ENCODE results near the gene COL26A1. TPM values are rescaled to one million over a fixed set of nuclear protein-coding genes. Genes with fewer than 3 reads are reported as not detected.

Gene COL26A1
- total RNA-seq, 1 donor: not detected

DNA sequence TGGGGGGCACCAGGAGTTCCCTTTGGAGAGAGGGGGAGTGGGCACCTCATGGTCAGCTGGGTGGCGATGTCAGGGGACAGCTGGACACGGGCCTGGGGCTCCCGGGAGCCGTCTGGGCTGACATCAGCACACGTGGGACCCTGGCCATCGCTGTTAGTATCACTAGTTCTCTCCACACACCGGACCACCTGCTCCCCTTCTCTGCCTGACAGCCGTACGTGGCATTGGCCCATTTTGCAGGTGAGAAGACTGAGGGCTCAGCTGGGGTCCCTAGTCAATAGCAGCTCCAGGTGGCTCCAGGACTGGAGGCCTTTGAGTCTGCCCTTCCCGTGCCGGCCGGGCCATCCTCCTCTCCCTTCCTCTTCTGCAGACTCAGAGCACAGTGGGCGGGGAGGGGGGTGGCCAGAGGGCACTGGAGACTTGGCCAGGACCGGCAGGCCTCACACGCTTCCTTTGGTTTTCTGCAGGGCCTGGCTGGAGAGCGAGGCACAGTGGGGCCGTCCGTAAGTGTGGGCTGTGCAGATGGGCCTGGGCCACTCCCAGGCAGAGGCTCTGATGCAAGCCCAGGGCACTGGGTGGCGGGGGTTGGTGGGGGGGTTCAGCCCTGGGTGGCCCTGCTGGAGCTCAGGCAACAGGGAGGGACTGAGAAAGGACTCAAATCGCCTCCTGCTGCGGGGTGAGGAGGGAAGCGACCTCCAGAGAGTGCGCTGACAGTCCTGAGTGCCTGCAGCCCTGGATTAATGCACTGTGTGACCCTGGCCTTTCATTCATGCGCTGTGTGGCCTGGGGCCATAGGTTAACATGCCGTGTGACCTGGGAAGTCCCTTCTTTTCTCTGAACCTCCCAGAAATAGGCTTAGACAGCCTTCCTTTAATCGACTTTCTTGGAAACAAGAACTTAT, 188.2 kb downstream of the COL26A1 start:
- H2AFZ ChIP-seq (ENCODE audit: low read length): no peak overlapping the region
- DNase-seq (ENCODE audit: insufficient read length, low spot score, missing footprints): peak; percentile 87
- TF ChIP-seq, protein P1, sequence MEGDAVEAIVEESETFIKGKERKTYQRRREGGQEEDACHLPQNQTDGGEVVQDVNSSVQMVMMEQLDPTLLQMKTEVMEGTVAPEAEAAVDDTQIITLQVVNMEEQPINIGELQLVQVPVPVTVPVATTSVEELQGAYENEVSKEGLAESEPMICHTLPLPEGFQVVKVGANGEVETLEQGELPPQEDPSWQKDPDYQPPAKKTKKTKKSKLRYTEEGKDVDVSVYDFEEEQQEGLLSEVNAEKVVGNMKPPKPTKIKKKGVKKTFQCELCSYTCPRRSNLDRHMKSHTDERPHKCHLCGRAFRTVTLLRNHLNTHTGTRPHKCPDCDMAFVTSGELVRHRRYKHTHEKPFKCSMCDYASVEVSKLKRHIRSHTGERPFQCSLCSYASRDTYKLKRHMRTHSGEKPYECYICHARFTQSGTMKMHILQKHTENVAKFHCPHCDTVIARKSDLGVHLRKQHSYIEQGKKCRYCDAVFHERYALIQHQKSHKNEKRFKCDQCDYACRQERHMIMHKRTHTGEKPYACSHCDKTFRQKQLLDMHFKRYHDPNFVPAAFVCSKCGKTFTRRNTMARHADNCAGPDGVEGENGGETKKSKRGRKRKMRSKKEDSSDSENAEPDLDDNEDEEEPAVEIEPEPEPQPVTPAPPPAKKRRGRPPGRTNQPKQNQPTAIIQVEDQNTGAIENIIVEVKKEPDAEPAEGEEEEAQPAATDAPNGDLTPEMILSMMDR (IDR thresholded peaks at IDR 0.05; ENCODE audit: extremely low read depth, low read depth, low read length): no peak

DNA sequence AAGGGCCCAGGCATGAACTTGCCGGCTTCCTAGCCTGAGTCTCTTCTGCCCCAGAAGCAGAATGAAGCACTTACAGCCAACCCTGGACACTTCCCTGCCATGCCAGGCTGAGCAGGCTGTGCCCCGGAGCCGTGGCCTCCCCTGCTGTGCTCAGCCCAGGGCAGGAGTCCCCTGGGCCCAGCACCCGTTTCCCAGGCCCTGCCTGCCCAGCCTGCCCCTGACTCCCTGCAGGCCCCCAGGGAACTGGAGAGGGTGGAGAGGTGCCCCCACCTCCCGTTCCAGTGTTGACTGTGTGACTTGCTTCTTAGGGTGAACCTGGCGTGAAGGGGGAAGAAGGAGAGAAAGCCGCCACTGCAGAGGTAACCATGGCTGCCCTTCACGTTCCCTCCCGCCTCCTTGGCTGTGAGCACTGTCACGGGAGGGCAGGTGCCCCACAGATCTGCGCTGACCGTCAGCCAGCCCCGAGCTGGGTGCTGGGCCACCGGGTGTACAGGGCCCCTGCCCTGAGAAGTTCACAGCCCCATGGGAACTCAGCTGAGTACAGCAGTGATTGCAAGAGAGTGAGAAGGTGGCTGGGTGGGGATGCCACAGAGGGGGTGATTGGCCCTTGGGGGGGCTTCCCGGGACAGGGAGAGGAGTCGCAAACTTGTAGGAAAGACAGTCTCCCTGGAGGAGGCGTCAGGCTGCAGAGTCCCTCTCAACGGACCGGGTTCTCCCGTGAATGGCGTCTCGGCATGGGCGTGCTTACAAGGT, 190.5 kb downstream of the COL26A1 start:
- no peak overlapping the region for H3K4me3 ChIP-seq (ENCODE audit: insufficient read depth, low read length)
- no peak overlapping the region for H3K27ac ChIP-seq (ENCODE audit: low read depth, low read length)
- H3K4me1 ChIP-seq (ENCODE audit: insufficient read depth, low read length): no peaks in the 10 kb centered on the region
- H3K36me3 ChIP-seq (ENCODE audit: insufficient read depth, low read length): no peaks in the 10 kb centered on the region
- no peaks in the 10 kb centered on the region for H3K9me3 ChIP-seq (ENCODE audit: low read depth, low read length)
- TF ChIP-seq, protein P1 (IDR thresholded peaks at IDR 0.05; ENCODE audit: extremely low read depth, low read depth, low read length): no peak
- H4K20me1 ChIP-seq (ENCODE audit: insufficient read depth, low read length): no peaks in the 10 kb centered on the region
- no peak overlapping the region for H2AFZ ChIP-seq (ENCODE audit: low read length)
- peak; percentile 69 for DNase-seq (ENCODE audit: insufficient read length, low spot score, missing footprints)
- H3K4me2 ChIP-seq (ENCODE audit: insufficient read depth, low read length): no peak overlapping the region
- H3K79me2 ChIP-seq (ENCODE audit: insufficient read depth, low read length): no peaks in the 10 kb centered on the region
- peaks cover 13% of the 10 kb centered on the region for H3K27me3 ChIP-seq (ENCODE audit: insufficient read depth, low read length)

More for the DNA sequence above, 188.2 kb downstream of the COL26A1 start:
- Histone ChIP-seq H3K27ac (ENCODE audit: low read depth, low read length) (no peak overlapping the region), H3K27me3 (ENCODE audit: insufficient read depth, low read length) (peaks cover 8% of the 10 kb centered on the region), H3K79me2 (ENCODE audit: insufficient read depth, low read length) (no peaks in the 10 kb centered on the region), H3K4me2 (ENCODE audit: insufficient read depth, low read length) (no peak overlapping the region), H3K36me3 (ENCODE audit: insufficient read depth, low read length) (no peaks in the 10 kb centered on the region), H3K9me3 (ENCODE audit: low read depth, low read length) (no peaks in the 10 kb centered on the region), H4K20me1 (ENCODE audit: insufficient read depth, low read length) (no peaks in the 10 kb centered on the region), H3K4me3 (ENCODE audit: insufficient read depth, low read length) (no peak overlapping the region), H3K4me1 (ENCODE audit: insufficient read depth, low read length) (no peaks in the 10 kb centered on the region)

DNA sequence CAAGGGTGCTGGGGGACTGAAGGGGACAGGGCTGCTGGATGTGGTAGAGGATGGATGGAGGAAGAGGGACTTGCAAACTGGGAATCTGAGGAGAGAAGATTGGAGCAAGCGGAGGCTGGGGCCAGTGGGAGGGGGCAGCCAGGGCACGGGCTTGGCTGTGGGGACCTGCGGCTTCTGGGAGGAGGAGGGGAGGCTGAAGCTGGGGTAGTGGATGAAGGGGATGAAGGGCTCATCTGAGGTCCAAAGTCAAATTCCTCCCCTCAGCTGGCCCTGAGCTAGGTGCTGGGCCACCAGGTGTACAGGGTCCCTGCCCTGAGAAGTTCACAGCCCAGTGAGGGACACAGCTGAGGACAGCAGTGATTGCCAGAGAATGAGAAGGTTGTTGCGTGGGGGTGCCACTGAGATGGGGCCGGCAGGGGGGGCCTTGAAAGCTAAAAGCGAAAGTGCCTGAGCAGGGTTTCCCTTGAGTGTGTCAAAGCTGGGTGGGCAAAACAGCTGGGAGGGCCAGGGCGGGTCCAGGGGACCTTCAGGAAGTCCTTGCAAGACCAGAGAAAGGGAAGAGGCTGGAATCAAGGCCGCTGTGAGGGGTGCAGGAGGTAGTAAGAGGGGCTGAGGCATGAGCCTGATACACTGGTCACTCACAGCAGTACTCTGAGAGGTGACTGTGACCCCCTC, 191.2 kb downstream of the COL26A1 start:
- Histone ChIP-seq H3K27me3 (ENCODE audit: insufficient read depth, low read length) (peaks cover 13% of the 10 kb centered on the region), H4K20me1 (ENCODE audit: insufficient read depth, low read length) (no peaks in the 10 kb centered on the region)
- DNase-seq (ENCODE audit: insufficient read length, low spot score, missing footprints): peak; percentile 79

More for the DNA sequence above, 191.2 kb downstream of the COL26A1 start:
- no peak overlapping the region for H2AFZ ChIP-seq (ENCODE audit: low read length)
- H3K27ac ChIP-seq (ENCODE audit: low read depth, low read length): no peak overlapping the region
- H3K9me3 ChIP-seq (ENCODE audit: low read depth, low read length): no peaks in the 10 kb centered on the region
- TF ChIP-seq, protein P1 (IDR thresholded peaks at IDR 0.05; ENCODE audit: extremely low read depth, low read depth, low read length): no peak
- H3K4me2 ChIP-seq (ENCODE audit: insufficient read depth, low read length): no peak overlapping the region
- H3K36me3 ChIP-seq (ENCODE audit: insufficient read depth, low read length): no peaks in the 10 kb centered on the region
- no peak overlapping the region for H3K4me3 ChIP-seq (ENCODE audit: insufficient read depth, low read length)
- no peaks in the 10 kb centered on the region for H3K79me2 ChIP-seq (ENCODE audit: insufficient read depth, low read length)
- H3K4me1 ChIP-seq (ENCODE audit: insufficient read depth, low read length): no peaks in the 10 kb centered on the region

Measured in osteoblast (primary cell).